ENCODE data around the gene ZNF728. TPM values are rescaled to one million over a fixed set of nuclear protein-coding genes. Genes with fewer than 3 reads are reported as not detected.
"Not testable (repeated sequence)": the region's sequence is repeated elsewhere in the genome, so short reads cannot be mapped to it uniquely, and the experiment has no call there.

Gene ZNF728
- total RNA-seq = 1 to 10 TPM in 1 of 2 donors, under 1 TPM in 1; 0.33 to 1.4 TPM
- polyA plus RNA-seq (ENCODE audit: insufficient read length in 2 of 2) = under 1 TPM; 0.14 to 0.36 TPM
- long read RNA-seq, donor 1 = 0 reads
- long read RNA-seq, donor 2 = 0 reads
- long read RNA-seq, donor 3, partial matches to known transcripts = 6 of 6 reads
- long read RNA-seq, donor 3, other reads (novel, unspliced or antisense) = 0 of 6 reads
- long read RNA-seq, donor 4 = 0 reads

DNA sequence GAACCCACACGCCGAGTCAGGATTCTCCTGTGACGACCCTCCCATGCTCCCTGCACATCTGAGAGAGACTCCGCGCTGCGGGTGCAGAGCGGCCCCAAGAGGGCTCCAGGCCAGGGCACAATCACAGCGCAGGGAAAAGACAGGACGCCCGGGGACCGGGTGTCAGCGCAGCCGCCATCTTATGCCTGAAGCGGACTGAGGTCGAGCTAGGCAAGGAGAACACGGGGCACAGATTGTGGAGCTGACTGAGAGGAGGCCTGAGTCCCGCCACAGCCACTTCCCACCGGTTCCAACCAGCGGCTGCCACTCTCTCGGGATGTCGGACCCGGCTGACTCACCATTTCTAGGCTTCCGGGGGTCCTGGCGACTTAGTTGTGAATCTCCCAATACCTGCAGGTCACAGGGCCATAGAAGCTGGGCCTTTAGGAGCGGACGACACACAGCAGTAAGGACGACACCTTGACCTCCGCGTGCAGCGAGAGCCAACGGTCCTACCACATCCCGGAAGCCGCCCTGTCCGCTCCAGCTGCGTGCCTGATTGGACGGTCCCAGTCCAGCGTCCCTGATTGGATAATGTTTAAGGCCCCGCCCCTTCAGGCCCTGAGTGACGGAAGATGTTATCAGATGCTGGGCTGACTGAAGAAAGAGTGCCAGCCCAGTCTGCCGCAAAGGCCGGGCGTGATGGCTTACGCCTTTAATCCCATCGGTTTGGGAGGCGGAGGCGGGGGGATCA is at the start of gene ZNF728:
Gene ZNF728, minus strand, starts transcription at position 487 of the 733 bp plus-strand sequence. Its CDS starts 146 bp downstream, at position 341.
- H3K9me3 ChIP-seq (ENCODE audit: control insufficient read depth, insufficient read depth, low read length) = no peaks in the 10 kb centered on the region
- DNase-seq (ENCODE audit: low read depth in 4 of 6, low spot score in 6 of 6) = peak in 2 of 6 donors; percentile 1 to 3
- H3K36me3 ChIP-seq (ENCODE audit: control insufficient read depth, insufficient read depth, low read length) = no peaks in the 10 kb centered on the region
- 3% methylated on average over 39 of the region's 46 CpGs for WGBS (ENCODE audit: insufficient coverage)
- no peak within 1 kb of the TSS for H3K27ac ChIP-seq (ENCODE audit: low read depth, low read length)
- H3K4me3 ChIP-seq (ENCODE audit: low read depth, low read length) = no peak within 1 kb of the TSS
- no peaks in the 10 kb centered on the region for H3K27me3 ChIP-seq (ENCODE audit: control insufficient read depth, insufficient read depth, low read length)
- H3K4me1 ChIP-seq (ENCODE audit: control insufficient read depth, insufficient read depth, low read length) = no peaks in the 10 kb centered on the region

DNA sequence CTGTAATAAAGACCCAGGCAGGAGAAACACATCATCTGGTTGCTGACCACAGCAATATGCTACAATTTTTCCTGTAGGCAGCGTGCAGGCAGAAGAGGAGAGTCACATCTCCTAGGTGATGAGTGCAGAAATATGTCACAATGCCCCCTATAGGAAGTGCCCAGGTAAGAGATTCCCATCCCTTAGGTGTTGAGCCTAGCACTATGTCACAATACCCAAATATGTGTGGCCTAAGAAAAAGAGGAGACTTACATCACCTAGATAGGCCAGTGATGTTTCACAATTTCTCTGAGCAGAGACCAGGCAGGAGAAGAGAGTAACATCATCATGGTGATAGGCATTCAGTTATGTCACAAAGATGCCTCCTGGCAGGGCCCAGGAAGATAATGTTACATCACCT is 49.4 kb upstream of the ZNF728 start:
- H3K9me3 ChIP-seq (ENCODE audit: control insufficient read depth, insufficient read depth, low read length) = peaks cover 4% of the 10 kb centered on the region
- DNase-seq (ENCODE audit: low read depth in 4 of 6, low spot score in 6 of 6) = no peak
- no peak overlapping the region for H3K4me3 ChIP-seq (ENCODE audit: low read depth, low read length)
- H3K27ac ChIP-seq (ENCODE audit: low read depth, low read length) = no peak overlapping the region
- H3K36me3 ChIP-seq (ENCODE audit: control insufficient read depth, insufficient read depth, low read length) = no peaks in the 10 kb centered on the region
- WGBS (ENCODE audit: insufficient coverage) = no CpG with 5 or more reads among the region's 1 CpG
- H3K27me3 ChIP-seq (ENCODE audit: control insufficient read depth, insufficient read depth, low read length) = no peaks in the 10 kb centered on the region
- H3K4me1 ChIP-seq (ENCODE audit: control insufficient read depth, insufficient read depth, low read length) = no peaks in the 10 kb centered on the region

- Histone ChIP-seq H3K9me3 (ENCODE audit: control insufficient read depth, insufficient read depth, low read length) (peaks cover 9% of the 10 kb centered on the region), H3K27ac (ENCODE audit: low read depth, low read length) (no peak overlapping the region), H3K4me1 (ENCODE audit: control insufficient read depth, insufficient read depth, low read length) (no peaks in the 10 kb centered on the region), H3K27me3 (ENCODE audit: control insufficient read depth, insufficient read depth, low read length) (no peaks in the 10 kb centered on the region), H3K4me3 (ENCODE audit: low read depth, low read length) (no peak overlapping the region), H3K36me3 (ENCODE audit: control insufficient read depth, insufficient read depth, low read length) (no peaks in the 10 kb centered on the region)
- no peak for DNase-seq (ENCODE audit: low read depth in 4 of 6, low spot score in 6 of 6)
- WGBS (ENCODE audit: insufficient coverage) = 69% methylated on average over 3 of the region's 4 CpGs
These were observed 46.3 kb upstream of the ZNF728 start for GRCh38 chr19:23049256-23049655.

GRCh38 chr19:23046743-23047142 is 43.8 kb upstream of the ZNF728 start:
- Histone ChIP-seq H3K36me3 (ENCODE audit: control insufficient read depth, insufficient read depth, low read length) (no peaks in the 10 kb centered on the region), H3K4me1 (ENCODE audit: control insufficient read depth, insufficient read depth, low read length) (no peaks in the 10 kb centered on the region), H3K4me3 (ENCODE audit: low read depth, low read length) (no peak overlapping the region), H3K27ac (ENCODE audit: low read depth, low read length) (no peak overlapping the region), H3K27me3 (ENCODE audit: control insufficient read depth, insufficient read depth, low read length) (no peaks in the 10 kb centered on the region), H3K9me3 (ENCODE audit: control insufficient read depth, insufficient read depth, low read length) (peaks cover 9% of the 10 kb centered on the region)
- 82% methylated on average over 4 of the region's 6 CpGs for WGBS (ENCODE audit: insufficient coverage)
- DNase-seq (ENCODE audit: low read depth in 4 of 6, low spot score in 6 of 6) = no peak

- DNase-seq (ENCODE audit: low read depth in 4 of 6, low spot score in 6 of 6) = no peak
- no peaks in the 10 kb centered on the region for H3K4me1 ChIP-seq (ENCODE audit: control insufficient read depth, insufficient read depth, low read length)
- H3K4me3 ChIP-seq (ENCODE audit: low read depth, low read length) = no peak overlapping the region
- WGBS (ENCODE audit: insufficient coverage) = no CpG with 5 or more reads among the region's 2 CpGs
- no peaks in the 10 kb centered on the region for H3K27me3 ChIP-seq (ENCODE audit: control insufficient read depth, insufficient read depth, low read length)
- H3K9me3 ChIP-seq (ENCODE audit: control insufficient read depth, insufficient read depth, low read length) = peaks cover 4% of the 10 kb centered on the region
- H3K36me3 ChIP-seq (ENCODE audit: control insufficient read depth, insufficient read depth, low read length) = no peaks in the 10 kb centered on the region
- no peak overlapping the region for H3K27ac ChIP-seq (ENCODE audit: low read depth, low read length)
These were observed 30.7 kb upstream of the ZNF728 start for GRCh38 chr19:23033721-23034120.

GRCh38 chr19:23015660-23016059 is 12.7 kb upstream of the ZNF728 start:
- DNase-seq (ENCODE audit: low read depth in 4 of 6, low spot score in 6 of 6) = no peak
- Histone ChIP-seq H3K27ac (ENCODE audit: low read depth, low read length) (no peak overlapping the region), H3K27me3 (ENCODE audit: control insufficient read depth, insufficient read depth, low read length) (no peaks in the 10 kb centered on the region), H3K4me3 (ENCODE audit: low read depth, low read length) (no peak overlapping the region), H3K36me3 (ENCODE audit: control insufficient read depth, insufficient read depth, low read length) (no peaks in the 10 kb centered on the region), H3K9me3 (ENCODE audit: control insufficient read depth, insufficient read depth, low read length) (peaks cover 2% of the 10 kb centered on the region), H3K4me1 (ENCODE audit: control insufficient read depth, insufficient read depth, low read length) (no peaks in the 10 kb centered on the region)

DNA sequence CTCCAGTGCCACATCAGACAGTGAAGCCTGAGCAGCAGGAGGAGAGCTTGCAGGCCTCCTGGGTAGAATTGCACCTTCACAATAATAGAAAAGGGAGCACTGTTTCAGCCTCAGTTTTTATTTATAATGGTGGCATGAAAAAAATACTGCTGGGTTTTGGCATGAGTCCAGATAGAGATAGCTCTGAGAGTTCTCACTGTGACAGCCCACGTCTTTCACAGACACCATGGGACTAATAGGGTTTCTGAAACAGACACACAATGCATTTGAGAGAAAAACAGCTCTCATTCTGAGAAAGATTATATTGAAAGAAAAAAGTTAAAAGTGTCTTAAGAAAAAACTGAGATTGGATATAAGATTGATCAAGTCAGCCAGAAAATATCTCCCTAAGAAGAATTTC is 8.0 kb downstream of the ZNF728 start:
- 60% methylated on average over 1 of the region's 1 CpG for WGBS (ENCODE audit: insufficient coverage)
- H3K36me3 ChIP-seq (ENCODE audit: control insufficient read depth, insufficient read depth, low read length); DNase-seq (ENCODE audit: low read depth in 4 of 6, low spot score in 6 of 6); H3K4me3 ChIP-seq (ENCODE audit: low read depth, low read length); H3K9me3 ChIP-seq (ENCODE audit: control insufficient read depth, insufficient read depth, low read length); H3K27ac ChIP-seq (ENCODE audit: low read depth, low read length); H3K4me1 ChIP-seq (ENCODE audit: control insufficient read depth, insufficient read depth, low read length); H3K27me3 ChIP-seq (ENCODE audit: control insufficient read depth, insufficient read depth, low read length): not testable (repeated sequence)

DNA sequence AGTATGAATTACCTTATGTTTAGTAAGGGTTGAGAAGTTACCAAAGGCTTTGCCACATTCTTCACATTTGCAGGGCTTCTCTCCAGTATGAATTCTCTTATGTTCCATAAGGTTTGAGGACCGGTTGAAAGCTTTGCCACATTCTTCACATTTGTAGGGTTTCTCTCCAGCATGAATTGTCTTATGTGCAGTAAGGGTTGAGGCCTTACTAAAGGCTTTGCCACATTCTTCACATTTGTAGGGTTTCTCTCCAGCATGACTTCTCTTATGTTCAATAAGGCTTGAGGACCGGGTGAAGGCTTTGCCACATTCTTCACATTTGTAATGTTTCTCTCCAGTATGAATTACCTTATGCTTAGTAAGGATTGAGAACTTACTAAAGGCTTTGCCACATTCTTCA is 26.7 kb downstream of the ZNF728 start:
- Histone ChIP-seq H3K4me1 (ENCODE audit: control insufficient read depth, insufficient read depth, low read length) (no peaks in the 10 kb centered on the region), H3K27me3 (ENCODE audit: control insufficient read depth, insufficient read depth, low read length) (no peaks in the 10 kb centered on the region), H3K9me3 (ENCODE audit: control insufficient read depth, insufficient read depth, low read length) (peaks cover 1% of the 10 kb centered on the region), H3K27ac (ENCODE audit: low read depth, low read length) (no peak overlapping the region), H3K4me3 (ENCODE audit: low read depth, low read length) (no peak overlapping the region), H3K36me3 (ENCODE audit: control insufficient read depth, insufficient read depth, low read length) (no peaks in the 10 kb centered on the region)
- no CpG with 5 or more reads among the region's 2 CpGs for WGBS (ENCODE audit: insufficient coverage)
- DNase-seq (ENCODE audit: low read depth in 4 of 6, low spot score in 6 of 6) = no peak

- H3K4me1 ChIP-seq (ENCODE audit: control insufficient read depth, insufficient read depth, low read length); H3K27me3 ChIP-seq (ENCODE audit: control insufficient read depth, insufficient read depth, low read length); DNase-seq (ENCODE audit: low read depth in 4 of 6, low spot score in 6 of 6); H3K36me3 ChIP-seq (ENCODE audit: control insufficient read depth, insufficient read depth, low read length); H3K9me3 ChIP-seq (ENCODE audit: control insufficient read depth, insufficient read depth, low read length); H3K27ac ChIP-seq (ENCODE audit: low read depth, low read length); H3K4me3 ChIP-seq (ENCODE audit: low read depth, low read length): not testable (repeated sequence)
- WGBS (ENCODE audit: insufficient coverage) = no CpG with 5 or more reads among the region's 1 CpG
These were observed 27.3 kb downstream of the ZNF728 start for GRCh38 chr19:22975546-22976136.

GRCh38 chr19:22945560-22945959 is 57.4 kb downstream of the ZNF728 start:
- Histone ChIP-seq H3K4me3 (ENCODE audit: low read depth, low read length) (no peak overlapping the region), H3K4me1 (ENCODE audit: control insufficient read depth, insufficient read depth, low read length) (no peaks in the 10 kb centered on the region), H3K36me3 (ENCODE audit: control insufficient read depth, insufficient read depth, low read length) (no peaks in the 10 kb centered on the region), H3K27ac (ENCODE audit: low read depth, low read length) (no peak overlapping the region), H3K27me3 (ENCODE audit: control insufficient read depth, insufficient read depth, low read length) (no peaks in the 10 kb centered on the region), H3K9me3 (ENCODE audit: control insufficient read depth, insufficient read depth, low read length) (peaks cover 8% of the 10 kb centered on the region)
- WGBS (ENCODE audit: insufficient coverage) = no CpG with 5 or more reads among the region's 5 CpGs
- DNase-seq (ENCODE audit: low read depth in 4 of 6, low spot score in 6 of 6) = peak in 1 of 6 donors; percentile 5
